GM23248 (cell line): ENCODE results near the gene CD300H.

Experiments
- EZH2 ChIP-seq: fragments of 200-600 bp; sonication (generic); IDR thresholded peaks from 2 replicates; pipeline ENCODE4 v1.6.1; 2018; ENCODE audit warnings: antibody characterized with exemption, mild to moderate bottlenecking; ENCODE audit not compliant: insufficient read depth, poor library complexity, severe bottlenecking
- EZH2phosphoT487 ChIP-seq: fragments of 200-600 bp; sonication (generic); IDR thresholded peaks from 2 replicates; pipeline ENCODE4 v1.6.1; 2018; ENCODE audit warnings: antibody characterized with exemption, moderate library complexity, mild to moderate bottlenecking, low read depth; ENCODE audit not compliant: insufficient read depth

- no peak for TF ChIP-seq EZH2
- TF ChIP-seq EZH2phosphoT487 = no peak
Measured at GRCh38 chr17:74531231-74531761, 36.0 kb downstream of the CD300H start, which contains the start of gene CD300LB.
